Activated CD8-positive, alpha-beta memory T cell treated with anti-CD3 and anti-CD28 coated beads for 1 hour (primary cell): ENCODE data around the gene LRIG1.

Experiments
- DNase-seq, 2 donors: peaks; one replicate each; pipeline ENCODE4 v3.0.0-alpha.2; 2020; ENCODE audit warnings: low read depth in 1 of 2; ENCODE audit errors: extremely low read depth in 1 of 2

LRIG1 gene

DNA sequence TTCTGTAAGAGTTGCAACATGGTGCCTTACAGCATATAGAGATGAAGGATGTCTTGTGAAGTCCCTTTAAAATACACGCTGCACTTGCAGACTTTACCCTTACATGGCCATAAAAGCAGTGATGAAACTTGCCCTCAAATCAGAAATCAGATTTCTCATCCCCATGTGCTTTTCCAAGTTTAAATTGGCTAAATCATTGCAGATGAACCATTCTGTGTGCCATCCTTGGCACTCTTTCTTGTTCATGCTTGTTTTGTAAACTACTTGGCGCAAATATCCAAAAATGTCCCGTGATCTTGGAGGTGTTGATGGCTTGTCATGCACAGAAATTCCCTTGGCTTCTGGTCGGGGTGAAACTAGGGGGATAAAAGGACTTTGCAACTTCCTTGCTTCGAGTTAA lies 135.7 kb downstream of the LRIG1 start:
- no peak for DNase-seq

GRCh38 chr3:66363148-66363547 lies 137.7 kb downstream of the LRIG1 start:
- DNase-seq, result no peak

- no peak for DNase-seq
Measured at GRCh38 chr3:66362541-66362941, 138.3 kb downstream of the LRIG1 start.

GRCh38 chr3:66361356-66361755 lies 139.5 kb downstream of the LRIG1 start:
- no peak for DNase-seq

GRCh38 chr3:66355997-66356396 lies 144.8 kb downstream of the LRIG1 start:
- no peak for DNase-seq

DNA sequence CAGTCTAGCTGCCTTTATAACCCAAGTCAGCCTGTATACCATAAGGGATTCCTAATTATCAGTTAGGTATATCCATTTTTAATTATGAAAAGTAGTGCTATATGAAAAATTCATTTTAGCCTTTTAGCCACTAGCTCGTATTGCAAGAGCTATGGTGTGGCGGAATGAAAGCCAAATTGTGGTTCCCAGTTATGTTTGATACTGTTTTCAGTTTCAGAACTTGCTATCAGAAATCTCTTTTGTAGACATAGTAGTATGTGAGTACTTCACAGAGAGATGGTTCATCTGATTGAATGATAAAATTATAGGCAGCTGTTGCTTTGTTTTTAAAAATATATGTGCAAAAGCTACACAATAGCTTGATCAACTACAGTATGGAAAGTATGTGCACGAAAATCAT lies 145.4 kb downstream of the LRIG1 start:
- DNase-seq, result no peak

DNA sequence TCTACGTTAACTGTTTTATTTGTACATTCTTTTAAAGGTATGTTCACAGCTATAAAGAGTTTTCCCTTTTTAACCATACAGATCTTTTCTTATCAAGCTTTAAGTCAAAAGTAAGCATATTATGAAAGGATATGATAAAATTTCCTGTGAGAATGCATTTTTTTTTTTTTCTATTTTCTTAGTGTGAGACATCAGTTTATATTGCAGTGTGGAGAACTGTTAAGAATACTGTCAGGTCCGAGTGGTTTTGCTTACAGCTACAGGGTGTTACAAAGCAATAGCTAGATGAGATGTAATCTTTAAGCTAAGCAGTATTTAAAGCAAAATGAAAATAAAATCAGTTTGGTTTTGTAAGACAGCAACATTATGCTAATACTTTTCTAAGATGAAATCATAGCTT lies 146.8 kb downstream of the LRIG1 start:
- DNase-seq, result no peak

GRCh38 chr3:66353530-66353929 lies 147.3 kb downstream of the LRIG1 start:
- no peak for DNase-seq

DNA sequence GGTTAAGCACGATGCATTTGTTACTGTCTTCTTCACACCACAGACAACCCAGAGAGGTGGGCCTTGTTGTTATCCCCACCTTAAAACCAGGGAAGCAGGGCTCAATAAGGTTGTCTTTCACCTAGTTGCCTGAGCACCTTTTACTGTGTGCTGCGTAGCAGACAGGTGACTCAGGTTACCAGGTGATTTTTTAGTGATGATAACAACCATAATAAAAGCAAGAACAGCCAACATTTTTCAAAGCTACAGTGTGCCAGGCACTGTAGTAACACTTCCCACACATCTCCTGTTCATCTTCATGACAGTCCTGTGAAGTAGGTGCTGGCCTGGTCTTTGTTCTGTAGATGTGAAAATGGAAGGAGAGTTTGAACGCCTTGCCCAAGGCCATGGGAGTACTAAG lies 147.8 kb downstream of the LRIG1 start:
- DNase-seq, result no peak

GRCh38 chr3:66350601-66351000 lies 150.2 kb downstream of the LRIG1 start:
- DNase-seq, result no peak

- DNase-seq, result no peak
Measured at GRCh38 chr3:66348704-66349103, 152.1 kb downstream of the LRIG1 start.

DNA sequence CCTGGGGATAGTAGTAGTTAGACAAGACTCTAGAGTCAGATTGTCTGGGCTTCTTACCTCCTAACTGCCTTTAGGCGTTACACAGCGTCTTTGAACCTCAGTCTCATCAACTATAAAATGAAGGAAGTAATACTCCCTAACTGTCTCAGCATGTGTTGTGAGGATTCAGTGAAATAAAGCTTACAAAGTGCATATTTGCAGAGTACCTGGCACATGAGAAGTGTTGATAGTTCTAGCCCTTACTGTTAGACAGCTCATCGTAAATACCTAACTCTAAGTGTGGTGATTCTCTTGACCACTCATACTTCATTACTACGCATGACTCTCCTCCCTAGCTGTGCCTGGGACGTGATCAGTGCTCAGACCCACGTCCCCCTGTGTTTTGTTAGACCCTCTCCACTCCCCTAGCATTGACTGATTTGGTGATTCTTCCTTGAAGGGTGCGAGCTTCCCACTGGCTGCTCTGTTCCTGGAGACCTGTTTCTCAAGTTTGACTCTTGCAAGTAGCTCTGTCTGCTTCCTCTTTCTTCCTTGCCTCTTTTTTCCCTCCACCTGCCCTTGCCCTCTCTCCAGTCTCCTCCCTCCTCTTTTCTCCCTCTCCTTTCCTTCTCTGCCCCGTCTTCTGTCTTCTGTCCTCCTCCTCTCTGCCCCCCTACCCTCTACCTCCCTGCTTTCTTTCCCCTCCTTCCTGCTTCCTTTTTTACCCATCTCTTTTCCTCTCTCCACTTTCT lies 155.8 kb downstream of the LRIG1 start:
- DNase-seq, result no peak

DNA sequence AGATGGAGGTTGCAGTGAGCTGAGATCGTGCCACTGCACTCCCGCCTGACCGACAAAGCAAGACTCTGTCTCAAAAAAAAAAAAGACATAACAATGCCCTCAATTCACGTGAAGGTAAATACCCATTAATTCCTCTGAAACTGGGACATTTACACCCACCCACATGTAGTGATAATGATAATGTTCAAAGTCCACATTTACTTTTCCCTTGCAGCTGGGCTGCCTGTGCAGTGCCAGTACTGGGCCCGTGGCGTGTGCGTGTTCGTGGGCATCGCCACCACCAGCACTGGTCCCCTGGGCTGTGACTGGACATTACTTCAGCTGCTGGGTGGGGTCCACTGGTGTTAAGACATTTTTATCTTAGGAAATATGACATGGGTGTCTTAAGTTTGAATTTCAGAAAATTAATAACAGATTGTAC lies 156.4 kb downstream of the LRIG1 start:
- DNase-seq, result no peak

DNA sequence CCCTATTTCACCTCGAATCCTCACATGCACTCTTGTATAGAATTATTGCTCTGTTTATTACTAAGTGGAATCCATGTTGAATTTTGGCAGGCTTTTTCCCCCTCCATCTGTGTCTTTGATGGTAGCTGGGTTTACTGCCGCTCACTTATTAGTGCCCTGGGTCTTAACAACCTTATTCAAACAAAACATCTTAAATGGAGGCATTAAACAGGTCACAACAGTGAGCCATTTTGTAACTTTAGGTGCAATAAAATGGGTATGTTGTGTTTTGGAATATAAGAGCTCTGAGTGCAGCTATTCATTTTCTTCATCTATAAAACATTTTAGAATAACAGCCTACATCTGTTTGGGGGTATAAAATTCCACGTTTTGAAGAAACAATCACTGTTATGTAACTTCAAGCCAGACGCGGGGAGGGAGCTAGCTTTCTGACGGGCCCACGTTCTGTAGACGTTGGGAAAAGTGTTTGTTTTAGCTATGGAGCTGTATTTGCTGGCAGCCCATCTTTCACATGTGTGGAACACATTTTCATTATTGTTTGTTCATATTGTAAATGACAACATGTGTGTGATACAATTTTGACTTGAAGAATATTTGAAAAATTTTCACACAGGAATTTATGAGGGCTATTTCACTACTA lies 158.0 kb downstream of the LRIG1 start:
- DNase-seq, result no peak

- DNase-seq, result no peak
Measured at GRCh38 chr3:66338927-66339326, 161.9 kb downstream of the LRIG1 start.

GRCh38 chr3:66336333-66336766 lies 164.5 kb downstream of the LRIG1 start:
- DNase-seq, result no peak

DNA sequence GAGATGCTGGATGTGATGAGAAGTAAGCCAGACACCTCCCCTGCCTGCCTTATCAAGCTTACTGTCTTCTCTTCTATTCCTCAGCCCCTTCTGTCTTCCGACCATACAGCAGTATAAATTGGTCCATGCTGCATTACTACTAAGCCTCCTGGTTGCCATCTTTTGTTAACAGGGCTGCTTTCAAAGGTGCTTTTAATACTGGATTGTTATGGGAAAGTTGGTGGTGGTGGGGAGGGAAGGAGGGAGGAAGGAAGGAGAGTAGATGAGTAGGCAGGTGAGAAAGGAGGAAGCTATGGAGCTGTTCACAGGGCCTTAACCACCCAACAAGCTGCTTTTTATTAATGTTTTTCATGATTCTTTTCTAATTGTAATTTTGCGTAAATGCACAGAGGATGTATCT lies 165.2 kb downstream of the LRIG1 start:
- DNase-seq, result no peak
